ENCODE data around the gene CYS1.

DNA sequence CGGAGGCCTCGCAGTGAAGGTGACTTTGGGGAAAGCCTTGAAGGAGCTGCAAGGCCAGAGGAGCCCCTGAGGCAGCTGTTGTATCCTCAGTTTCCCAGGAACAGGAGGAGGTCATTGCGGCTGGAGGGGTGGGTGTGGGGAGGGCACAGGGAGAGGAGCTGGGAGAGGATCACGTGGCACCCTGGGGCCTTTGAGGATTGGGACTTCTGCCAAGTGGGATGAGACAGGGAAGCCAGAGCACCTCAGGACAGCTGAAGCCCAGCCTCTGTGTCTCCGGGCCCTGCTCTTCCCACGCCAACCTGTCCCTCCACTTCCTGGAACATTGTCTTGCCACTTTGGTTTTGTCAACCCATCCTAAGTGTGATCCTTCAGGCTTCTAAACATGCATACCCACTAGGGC is 23.0 kb upstream of the CYS1 start:
- TF ChIP-seq EZH2 (IDR thresholded peaks at IDR 0.05; ENCODE audit: low read length): no peak
- TF ChIP-seq, protein P1, sequence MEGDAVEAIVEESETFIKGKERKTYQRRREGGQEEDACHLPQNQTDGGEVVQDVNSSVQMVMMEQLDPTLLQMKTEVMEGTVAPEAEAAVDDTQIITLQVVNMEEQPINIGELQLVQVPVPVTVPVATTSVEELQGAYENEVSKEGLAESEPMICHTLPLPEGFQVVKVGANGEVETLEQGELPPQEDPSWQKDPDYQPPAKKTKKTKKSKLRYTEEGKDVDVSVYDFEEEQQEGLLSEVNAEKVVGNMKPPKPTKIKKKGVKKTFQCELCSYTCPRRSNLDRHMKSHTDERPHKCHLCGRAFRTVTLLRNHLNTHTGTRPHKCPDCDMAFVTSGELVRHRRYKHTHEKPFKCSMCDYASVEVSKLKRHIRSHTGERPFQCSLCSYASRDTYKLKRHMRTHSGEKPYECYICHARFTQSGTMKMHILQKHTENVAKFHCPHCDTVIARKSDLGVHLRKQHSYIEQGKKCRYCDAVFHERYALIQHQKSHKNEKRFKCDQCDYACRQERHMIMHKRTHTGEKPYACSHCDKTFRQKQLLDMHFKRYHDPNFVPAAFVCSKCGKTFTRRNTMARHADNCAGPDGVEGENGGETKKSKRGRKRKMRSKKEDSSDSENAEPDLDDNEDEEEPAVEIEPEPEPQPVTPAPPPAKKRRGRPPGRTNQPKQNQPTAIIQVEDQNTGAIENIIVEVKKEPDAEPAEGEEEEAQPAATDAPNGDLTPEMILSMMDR (optimal IDR thresholded peaks at IDR 0.05 in 1 of 3, IDR thresholded peaks at IDR 0.05 in 1 of 3, conservative IDR thresholded peaks at IDR 0.05 in 1 of 3; ENCODE audit: extremely low read depth in 1 of 3, insufficient read depth in 2 of 3, low read length in 3 of 3): no peak
